DND-41 (cell line): ENCODE results near the gene EFCAB11.
A peak's percentile ranks its signal among the peaks of the same experiment; 100 is the strongest.
"Not testable (repeated sequence)": the region's sequence is repeated elsewhere in the genome, so short reads cannot be mapped to it uniquely, and the experiment has no call there.

Experiments
- ATAC-seq: fragments of 200-7000 bp; cut with Tn5 transposase; 3 replicates; pipeline ENCODE4 v1.9.1; 2021; ENCODE audit warnings: low read depth; ENCODE audit not compliant: insufficient read depth
- DNase-seq: peaks from one replicate; pipeline ENCODE4 v3.0.0-alpha.2; 2020
- H2AFZ ChIP-seq: 2 replicates; pipeline ENCODE4 v1.6.0; 2012; ENCODE audit warnings: low read depth, low read length
- H3K27ac ChIP-seq: 2 replicates; pipeline ENCODE4 v1.5.1; 2012; ENCODE audit warnings: low read length, inconsistent platforms
- H3K27me3 ChIP-seq: fragments of 200-600 bp; sonication (generic); 2 replicates; pipeline ENCODE4 v1.6.0; 2012; ENCODE audit warnings: low read length, mild to moderate bottlenecking, inconsistent platforms; ENCODE audit not compliant: insufficient read depth, poor library complexity
- H3K36me3 ChIP-seq: 2 replicates; pipeline ENCODE4 v1.5.1; 2012; ENCODE audit warnings: low read length, inconsistent platforms; ENCODE audit not compliant: insufficient read depth
- H3K4me1 ChIP-seq: 2 replicates; pipeline ENCODE4 v1.5.1; 2012; ENCODE audit warnings: mild to moderate bottlenecking, low read length; ENCODE audit not compliant: insufficient read depth
- H3K4me2 ChIP-seq: 2 replicates; pipeline ENCODE4 v1.6.0; 2012; ENCODE audit warnings: mild to moderate bottlenecking, moderate library complexity, low read length, inconsistent platforms; ENCODE audit not compliant: insufficient read depth
- H3K4me3 ChIP-seq, 2 experiments: fragments of 200-600 bp in 1 of 2; shearing (Covaris generic) in 1 of 2; 2 replicates each; pipeline ENCODE4 v1.5.1; 2012 to 2016; ENCODE audit warnings: inconsistent platforms in 2 of 2, low read length in 2 of 2, mild to moderate bottlenecking in 2 of 2, low read depth in 1 of 2, moderate library complexity in 1 of 2
- H3K79me2 ChIP-seq: 2 replicates; pipeline ENCODE4 v1.6.0; 2012; ENCODE audit warnings: low read length, inconsistent platforms; ENCODE audit not compliant: insufficient read depth
- H3K9ac ChIP-seq: 2 replicates; pipeline ENCODE4 v1.6.0; 2012; ENCODE audit warnings: low read depth, mild to moderate bottlenecking, inconsistent platforms, low read length, moderate library complexity
- H3K9me3 ChIP-seq: 2 replicates; pipeline ENCODE4 v1.5.1; 2012; ENCODE audit warnings: low read length, moderate library complexity, mild to moderate bottlenecking, inconsistent platforms; ENCODE audit not compliant: insufficient read depth, severe bottlenecking
- H4K20me1 ChIP-seq: 2 replicates; pipeline ENCODE4 v1.6.0; 2012; ENCODE audit warnings: low read length; ENCODE audit not compliant: insufficient read depth
- EZH2 ChIP-seq: IDR thresholded peaks from 3 replicates; pipeline ENCODE4 v1.6.1; 2012; ENCODE audit warnings: borderline replicate concordance, low read depth, mild to moderate bottlenecking, moderate library complexity, low read length, inconsistent platforms; ENCODE audit not compliant: severe bottlenecking
- TF ChIP-seq, protein P1 (sequence below): IDR thresholded peaks from 2 replicates; pipeline ENCODE4 v1.5.1; 2012; ENCODE audit warnings: borderline replicate concordance, low read length, moderate library complexity, mild to moderate bottlenecking; ENCODE audit not compliant: poor library complexity, severe bottlenecking; ENCODE audit errors: extremely low read depth

EFCAB11 gene

DNA sequence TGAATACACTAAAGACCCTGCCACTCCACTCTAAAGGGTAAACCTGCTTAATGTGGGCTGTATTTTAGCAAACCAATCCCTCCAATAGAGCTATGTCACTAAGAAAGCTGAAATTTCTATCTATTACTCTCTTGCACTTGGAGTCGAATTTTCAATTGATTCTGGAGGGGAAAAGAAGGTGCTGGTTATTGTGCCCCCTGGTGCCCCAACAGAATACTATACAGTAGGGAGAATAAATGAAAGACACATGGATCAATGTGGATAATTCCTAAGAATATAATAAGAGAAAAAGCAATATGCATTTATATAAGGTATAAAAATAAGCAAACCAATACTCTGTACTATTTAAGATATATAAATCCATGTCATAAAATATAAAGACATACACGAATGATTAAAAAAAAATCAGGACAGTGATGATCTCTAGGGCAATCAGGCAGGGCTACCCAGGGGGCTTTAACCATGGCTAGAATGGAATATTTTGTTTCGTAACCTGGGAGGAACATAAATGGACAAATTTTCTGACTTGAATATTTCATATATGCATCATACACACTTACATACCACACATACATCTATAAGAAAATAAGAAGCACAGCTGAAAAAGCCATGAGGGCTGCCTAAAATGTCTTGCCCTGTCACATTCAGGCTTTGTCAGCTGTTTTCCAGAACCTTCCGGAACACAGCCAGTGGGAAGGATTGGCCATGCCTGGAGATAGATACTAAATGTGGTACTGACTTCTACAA, 54.4 kb downstream of the EFCAB11 start:
- Histone ChIP-seq H2AFZ (no peak overlapping the region), H3K4me3 (no peak overlapping the region), H4K20me1 (no peaks in the 10 kb centered on the region), H3K27ac (no peak overlapping the region), H3K9me3 (no peaks in the 10 kb centered on the region), H3K4me1 (peaks cover 19% of the 10 kb centered on the region), H3K4me2 (no peak overlapping the region), H3K27me3 (no peaks in the 10 kb centered on the region), H3K36me3 (no peaks in the 10 kb centered on the region), H3K9ac (no peak overlapping the region), H3K79me2 (no peaks in the 10 kb centered on the region)
- no peak for TF ChIP-seq EZH2
- TF ChIP-seq, protein P1, sequence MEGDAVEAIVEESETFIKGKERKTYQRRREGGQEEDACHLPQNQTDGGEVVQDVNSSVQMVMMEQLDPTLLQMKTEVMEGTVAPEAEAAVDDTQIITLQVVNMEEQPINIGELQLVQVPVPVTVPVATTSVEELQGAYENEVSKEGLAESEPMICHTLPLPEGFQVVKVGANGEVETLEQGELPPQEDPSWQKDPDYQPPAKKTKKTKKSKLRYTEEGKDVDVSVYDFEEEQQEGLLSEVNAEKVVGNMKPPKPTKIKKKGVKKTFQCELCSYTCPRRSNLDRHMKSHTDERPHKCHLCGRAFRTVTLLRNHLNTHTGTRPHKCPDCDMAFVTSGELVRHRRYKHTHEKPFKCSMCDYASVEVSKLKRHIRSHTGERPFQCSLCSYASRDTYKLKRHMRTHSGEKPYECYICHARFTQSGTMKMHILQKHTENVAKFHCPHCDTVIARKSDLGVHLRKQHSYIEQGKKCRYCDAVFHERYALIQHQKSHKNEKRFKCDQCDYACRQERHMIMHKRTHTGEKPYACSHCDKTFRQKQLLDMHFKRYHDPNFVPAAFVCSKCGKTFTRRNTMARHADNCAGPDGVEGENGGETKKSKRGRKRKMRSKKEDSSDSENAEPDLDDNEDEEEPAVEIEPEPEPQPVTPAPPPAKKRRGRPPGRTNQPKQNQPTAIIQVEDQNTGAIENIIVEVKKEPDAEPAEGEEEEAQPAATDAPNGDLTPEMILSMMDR: peak; percentile 59
- ATAC-seq: 0 out of 3 replicates have a peak, but pooled peaks have one; percentile 38
- DNase-seq: peak; percentile 24

DNA sequence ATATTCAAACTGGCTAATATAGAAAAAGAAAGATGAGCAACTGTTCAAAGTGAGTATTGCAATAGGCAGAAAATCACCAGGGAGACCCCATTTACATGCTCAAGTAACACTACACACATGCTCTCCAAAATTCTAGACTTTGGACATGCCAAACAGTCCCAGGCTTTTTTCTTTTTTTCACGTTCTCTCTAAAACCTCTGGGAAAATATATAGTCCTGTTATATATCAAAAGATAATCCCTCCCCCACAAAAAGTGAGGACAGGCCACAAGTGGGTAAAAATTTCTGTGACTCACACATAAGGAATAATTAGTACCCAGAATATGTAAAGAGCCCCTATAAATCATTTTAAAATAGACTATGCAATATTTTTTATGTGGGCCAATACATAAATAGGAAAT, 55.2 kb downstream of the EFCAB11 start:
- DNase-seq (no peak), ATAC-seq (no peak)
- Histone ChIP-seq H3K79me2 (no peaks in the 10 kb centered on the region), H3K27ac (no peak overlapping the region), H4K20me1 (no peaks in the 10 kb centered on the region), H3K4me3 (no peak overlapping the region), H3K4me2 (no peak overlapping the region), H3K36me3 (no peaks in the 10 kb centered on the region), H3K9me3 (no peaks in the 10 kb centered on the region), H3K4me1 (peaks cover 19% of the 10 kb centered on the region), H2AFZ (no peak overlapping the region), H3K27me3 (no peaks in the 10 kb centered on the region), H3K9ac (no peak overlapping the region)
- TF ChIP-seq, protein P1: no peak
- no peak for TF ChIP-seq EZH2

DNA sequence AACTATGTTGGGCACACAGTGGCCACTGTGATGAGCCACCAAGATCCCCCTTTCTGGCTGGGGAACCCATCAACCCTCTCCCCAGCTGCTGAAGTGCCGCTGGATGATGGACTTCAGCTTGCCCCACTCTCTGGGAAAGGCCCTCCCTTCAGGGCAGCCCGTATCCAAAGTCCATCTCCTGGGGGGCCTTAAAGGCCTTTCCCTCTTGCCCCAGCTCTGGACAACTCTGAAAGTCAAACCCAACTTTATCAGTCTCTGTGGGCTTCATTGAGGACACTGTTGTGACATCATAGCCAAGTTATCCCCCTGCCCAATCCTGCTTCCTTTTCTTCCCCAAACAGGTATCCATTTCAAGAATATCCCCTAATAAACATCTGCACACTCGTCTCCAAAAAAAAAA, 61.1 kb downstream of the EFCAB11 start:
- not testable (repeated sequence) for H3K9me3 ChIP-seq, H3K79me2 ChIP-seq, H2AFZ ChIP-seq, H4K20me1 ChIP-seq, ATAC-seq, H3K4me1 ChIP-seq, DNase-seq, H3K27ac ChIP-seq, H3K36me3 ChIP-seq, H3K4me2 ChIP-seq, H3K27me3 ChIP-seq, H3K4me3 ChIP-seq, H3K9ac ChIP-seq

DNA sequence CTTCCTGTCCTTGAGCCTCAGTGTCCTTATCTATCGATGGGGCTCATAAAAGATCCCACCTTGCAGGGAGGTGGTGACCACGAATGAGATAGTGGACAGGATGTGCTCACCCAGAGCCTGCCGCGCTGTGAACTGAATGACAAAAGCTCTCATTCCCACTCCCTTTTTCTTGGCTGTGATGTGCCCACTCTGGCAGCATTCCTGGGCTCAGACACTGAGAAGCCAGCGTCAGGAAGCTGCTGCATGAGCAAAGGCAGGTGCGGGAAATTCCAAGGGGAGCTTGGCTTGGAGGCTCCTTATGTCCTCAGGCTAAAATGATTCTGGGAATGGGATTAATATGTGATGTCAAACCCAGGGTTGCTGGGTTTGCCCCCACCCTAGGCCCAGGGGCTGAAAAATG, 61.6 kb downstream of the EFCAB11 start:
- Histone ChIP-seq H4K20me1 (no peaks in the 10 kb centered on the region), H3K4me1 (no peaks in the 10 kb centered on the region), H3K4me2 (no peak overlapping the region), H3K36me3 (no peaks in the 10 kb centered on the region), H3K9ac (no peak overlapping the region), H3K27me3 (no peaks in the 10 kb centered on the region), H3K27ac (no peak overlapping the region), H2AFZ (no peak overlapping the region), H3K9me3 (no peaks in the 10 kb centered on the region), H3K79me2 (no peaks in the 10 kb centered on the region), H3K4me3 (no peak overlapping the region)
- ATAC-seq: no peak
- no peak for DNase-seq
- TF ChIP-seq, protein P1: no peak
- TF ChIP-seq EZH2: no peak

DNA sequence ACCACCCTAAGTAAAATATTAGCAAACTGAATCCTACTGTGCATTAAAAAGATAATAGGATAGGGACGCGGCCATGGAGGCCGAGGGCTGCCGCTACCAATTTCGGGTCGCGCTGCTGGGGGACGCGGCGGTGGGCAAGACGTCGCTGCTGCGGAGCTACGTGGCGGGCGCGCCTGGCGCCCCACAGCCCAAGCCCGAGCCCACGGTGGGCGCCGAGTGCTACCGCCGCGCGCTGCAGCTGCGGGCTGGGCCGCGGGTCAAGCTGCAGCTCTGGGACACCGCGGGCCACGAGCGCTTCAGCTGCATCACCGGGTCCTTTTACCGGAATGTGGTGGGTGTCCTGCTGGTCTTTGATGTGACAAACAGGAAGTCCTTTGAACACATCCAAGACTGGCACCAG, 62.8 kb downstream of the EFCAB11 start:
- not testable (repeated sequence) for H3K9ac ChIP-seq, H3K4me1 ChIP-seq, H3K9me3 ChIP-seq, H2AFZ ChIP-seq, H3K27ac ChIP-seq, H3K79me2 ChIP-seq, ATAC-seq, H3K4me3 ChIP-seq, H3K4me2 ChIP-seq, DNase-seq, H3K36me3 ChIP-seq, H4K20me1 ChIP-seq, H3K27me3 ChIP-seq
